SHP77 (cell line): ENCODE measurements around the gene FAM110A.
A peak's percentile ranks its signal among the peaks of the same experiment; 100 is the strongest.
"Not testable (repeated sequence)": the region's sequence is repeated elsewhere in the genome, so short reads cannot be mapped to it uniquely, and the experiment has no call there.

Experiments used
- DNase-seq, 2 experiments: peaks; one replicate each; lab custom pipeline; 2025; lab: John Stamatoyannopoulos, UW

FAM110A gene

GRCh38 chr20:873875-874607 is 40.5 kb downstream of the FAM110A start:
- no peak for DNase-seq

GRCh38 chr20:875115-875514 is 41.6 kb downstream of the FAM110A start:
- no peak for DNase-seq

GRCh38 chr20:877814-878213 is 44.3 kb downstream of the FAM110A start:
- DNase-seq: no peak

GRCh38 chr20:878511-879307 is 45.2 kb downstream of the FAM110A start:
- no peak for DNase-seq

- DNase-seq: no peak
These were observed 46.1 kb downstream of the FAM110A start for GRCh38 chr20:879626-880025.

GRCh38 chr20:881051-881782 is 47.7 kb downstream of the FAM110A start:
- no peak for DNase-seq

GRCh38 chr20:881783-882144 is 48.2 kb downstream of the FAM110A start:
- DNase-seq: no peak

GRCh38 chr20:884983-885952 is 51.8 kb downstream of the FAM110A start:
- peak; percentile 18 to 33 for DNase-seq

- DNase-seq: no peak
These were observed 53.6 kb downstream of the FAM110A start for GRCh38 chr20:887137-887536.

- no peak for DNase-seq
These were observed 54.5 kb downstream of the FAM110A start for GRCh38 chr20:888057-888456.

GRCh38 chr20:889106-889505 is 55.6 kb downstream of the FAM110A start:
- DNase-seq: no peak

- no peak for DNase-seq
These were observed 56.5 kb downstream of the FAM110A start for GRCh38 chr20:889932-890463.

- no peak for DNase-seq
These were observed 57.1 kb downstream of the FAM110A start for GRCh38 chr20:890666-891057.

- DNase-seq: no peak
These were observed 57.7 kb downstream of the FAM110A start for GRCh38 chr20:891058-891705.

- no peak for DNase-seq
These were observed 58.2 kb downstream of the FAM110A start for GRCh38 chr20:891706-892080.

- DNase-seq: not testable (repeated sequence)
These were observed 58.9 kb downstream of the FAM110A start for GRCh38 chr20:892371-892770.
